ENCODE results near the gene PRKCA. TPM values are rescaled to one million over a fixed set of nuclear protein-coding genes. Genes with fewer than 3 reads are reported as not detected.
"Not testable (repeated sequence)": the region's sequence is repeated elsewhere in the genome, so short reads cannot be mapped to it uniquely, and the experiment has no call there.

The PRKCA gene
- total RNA-seq, 1 experiment from 2014 or later = 12.7 TPM

DNA sequence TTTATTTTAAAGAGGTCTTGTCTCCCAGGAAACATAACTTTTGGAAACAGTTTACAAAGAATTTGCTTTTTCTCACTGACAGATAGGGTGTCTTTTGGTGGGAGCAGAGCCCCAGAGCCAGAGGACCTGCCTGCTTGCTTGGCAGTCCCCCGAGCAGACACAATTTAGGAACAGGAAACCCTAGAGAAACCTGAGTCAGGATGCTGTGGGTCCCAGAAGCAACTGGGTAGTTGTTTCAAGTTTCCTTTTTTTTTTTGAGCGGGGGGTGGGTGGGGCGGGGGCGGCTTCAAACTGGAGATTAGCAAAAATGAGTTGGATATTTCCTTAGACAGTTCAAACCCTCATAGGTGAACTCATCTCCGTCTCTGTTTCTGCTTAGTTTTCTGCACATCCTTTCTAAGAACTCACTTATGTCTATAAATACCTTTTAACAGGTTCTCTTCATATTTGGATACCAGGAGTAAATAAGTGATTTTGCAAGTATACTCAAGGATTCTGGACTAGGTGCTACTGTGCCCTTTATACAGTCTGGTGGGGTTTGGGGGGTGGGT, 135.1 kb downstream of the PRKCA start:
- no peak for DNase-seq (ENCODE audit: low spot score)

DNA sequence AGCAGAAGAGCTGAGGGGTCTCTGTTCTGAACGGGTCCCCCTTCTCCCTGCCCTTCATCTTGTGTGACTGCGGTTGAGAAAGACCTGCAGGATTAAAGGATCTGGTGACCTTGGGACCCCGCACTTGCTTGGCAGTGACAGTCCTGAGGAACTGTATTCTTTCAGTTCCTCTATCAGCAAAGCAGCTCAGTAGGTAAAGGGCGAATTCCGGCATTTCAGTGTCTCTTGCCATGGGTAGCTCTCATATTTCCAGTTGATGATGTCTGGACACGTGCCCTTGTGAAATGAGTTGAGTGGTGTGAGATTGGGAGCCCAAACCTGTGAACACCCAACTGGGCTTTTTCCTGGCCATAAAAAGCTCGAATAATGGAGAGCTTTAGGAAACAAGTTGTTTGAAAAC, 135.7 kb downstream of the PRKCA start:
- no peak for DNase-seq (ENCODE audit: low spot score)

DNA sequence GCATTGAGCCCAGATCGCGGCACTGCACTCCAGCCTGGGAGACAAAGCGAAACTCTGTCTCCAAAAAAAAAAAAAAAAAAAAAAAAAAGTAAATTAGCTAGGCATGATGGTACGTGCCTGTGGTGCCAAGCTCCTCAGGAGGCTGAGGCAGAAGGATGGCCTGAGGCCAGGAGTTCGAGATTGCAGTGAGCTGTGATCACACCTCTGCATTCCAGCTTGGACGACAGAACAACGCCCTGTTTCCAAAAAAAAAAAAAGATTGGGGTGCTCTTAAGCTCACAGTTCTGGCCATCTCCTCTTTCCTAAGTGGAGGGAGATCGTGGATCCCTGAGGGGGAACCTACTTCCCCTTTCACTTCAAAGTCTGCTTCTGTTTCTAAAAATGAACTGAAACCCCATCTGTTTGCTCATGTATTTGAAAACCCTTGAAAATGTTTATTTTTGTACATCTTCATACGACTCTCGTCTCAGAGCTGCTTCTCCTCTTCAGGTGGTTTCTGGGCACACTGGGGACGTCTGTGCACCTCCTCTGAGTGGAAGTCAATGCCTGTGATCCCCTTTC, 138.8 kb downstream of the PRKCA start:
- DNase-seq (ENCODE audit: low spot score) = no peak

DNA sequence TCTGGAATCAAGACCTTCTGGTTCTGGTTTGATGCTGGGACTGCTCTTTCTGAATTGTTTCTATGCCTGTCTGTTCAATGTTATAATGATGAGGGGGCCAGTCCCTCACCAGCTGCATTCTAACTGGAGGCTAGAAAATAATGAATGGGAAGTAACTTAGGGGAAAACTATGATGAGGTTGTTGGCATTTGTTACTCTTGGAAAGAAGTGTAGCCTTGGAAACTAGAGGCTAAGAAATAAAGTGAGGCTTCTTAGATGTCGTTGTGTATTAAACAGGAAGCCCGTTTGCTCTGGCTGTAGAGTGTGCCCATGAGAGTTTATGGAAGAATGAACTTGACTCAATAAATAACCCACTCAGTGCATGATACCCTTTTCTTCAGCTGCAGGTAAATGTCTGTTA, 140.8 kb downstream of the PRKCA start:
- DNase-seq (ENCODE audit: low spot score) = no peak

DNA sequence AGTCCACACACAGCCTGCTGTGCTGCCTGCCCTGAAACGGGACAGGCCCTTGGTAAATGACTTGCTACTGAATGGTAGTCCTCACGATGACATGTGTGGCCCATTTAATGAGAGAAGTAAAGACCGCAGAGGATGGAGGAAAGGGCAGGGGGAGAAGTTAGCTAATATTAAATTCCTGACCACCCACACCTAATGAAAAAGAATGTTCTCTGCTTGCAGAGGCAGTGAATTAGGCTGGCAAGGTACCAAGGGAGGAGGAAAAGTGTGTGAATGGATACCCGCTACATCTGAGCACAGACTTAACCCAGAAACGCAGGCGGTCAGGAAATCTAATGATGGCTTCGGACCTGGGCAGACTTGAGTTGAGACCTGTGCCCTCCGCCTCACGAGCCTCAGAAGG, 141.2 kb downstream of the PRKCA start:
- DNase-seq (ENCODE audit: low spot score) = no peak

DNA sequence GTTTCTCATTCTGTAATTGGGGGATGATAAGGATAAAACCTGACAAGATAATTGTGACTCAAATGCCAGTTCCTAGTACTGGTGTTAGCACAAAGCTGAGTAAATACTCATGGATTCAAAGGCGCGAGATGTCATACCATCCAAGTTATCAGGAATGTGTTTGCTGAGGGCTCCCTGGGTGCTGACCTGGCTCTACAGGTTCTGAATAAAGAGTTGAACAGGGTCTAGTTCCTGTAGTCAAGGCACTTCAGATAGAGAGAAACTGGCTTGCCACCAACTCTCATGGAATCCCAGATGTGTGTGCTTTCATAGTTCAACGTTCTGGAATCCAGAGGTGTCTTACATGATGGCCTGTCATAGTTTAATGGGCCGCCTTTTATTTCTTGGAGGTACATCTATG, 141.6 kb downstream of the PRKCA start:
- DNase-seq (ENCODE audit: low spot score) = no peak

DNA sequence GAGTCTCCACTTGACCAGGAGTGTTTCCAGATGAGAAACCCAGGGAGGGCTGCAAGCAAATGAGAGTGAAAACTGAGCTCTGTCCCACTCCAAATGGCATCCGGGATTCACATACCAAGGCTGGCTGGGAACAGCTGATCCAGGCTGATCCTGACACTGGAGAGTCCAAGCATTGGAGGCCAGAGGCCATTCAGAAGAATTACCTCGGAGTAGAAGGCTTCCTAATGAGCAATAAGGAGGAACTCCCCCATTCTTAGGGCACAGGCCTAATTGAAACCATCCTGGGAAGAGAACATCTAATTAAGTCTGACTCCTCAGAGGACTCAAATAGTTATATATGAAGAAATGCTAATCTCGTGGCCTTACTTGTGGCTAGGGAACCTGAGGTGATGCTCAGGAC, 142.8 kb downstream of the PRKCA start:
- DNase-seq (ENCODE audit: low spot score) = no peak

DNA sequence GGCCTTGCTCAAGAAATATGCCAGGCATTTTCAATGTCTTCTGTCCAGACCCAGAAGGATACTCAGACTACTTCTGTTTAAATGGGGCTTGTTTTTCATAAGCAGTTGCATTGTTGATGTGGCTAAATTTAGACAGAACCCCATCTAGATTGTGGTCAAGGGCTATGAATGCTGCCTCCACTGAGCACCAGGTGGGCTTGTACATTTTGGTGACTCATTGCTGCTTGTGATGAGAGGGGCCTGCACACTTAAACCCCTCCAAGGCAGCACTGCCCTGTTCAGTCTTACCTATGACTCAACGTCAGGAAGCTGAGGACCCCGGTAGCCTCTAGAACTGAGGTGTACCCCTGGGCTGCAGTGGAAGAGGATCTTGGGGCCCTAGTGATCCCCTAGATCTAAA, 144.0 kb downstream of the PRKCA start:
- no peak for DNase-seq (ENCODE audit: low spot score)

DNA sequence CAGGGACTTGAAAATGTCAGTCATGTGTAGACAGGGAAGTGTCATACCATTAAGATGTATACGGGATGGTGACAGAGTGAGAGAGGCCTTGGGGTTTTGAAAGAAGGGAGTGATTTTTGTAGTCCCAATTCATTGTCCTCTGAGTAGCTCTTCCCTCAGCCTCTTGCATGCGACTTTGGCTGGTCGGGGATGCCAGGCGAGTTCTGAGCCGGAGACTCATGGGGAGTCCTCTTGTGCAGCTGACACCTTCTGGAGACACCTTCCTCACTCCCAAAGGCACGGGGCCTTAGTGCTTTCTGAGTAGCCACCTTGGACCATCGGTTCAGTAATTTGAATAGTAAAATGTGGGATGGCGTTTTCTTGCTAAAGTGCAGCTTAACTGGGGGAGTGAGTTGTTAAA, 144.7 kb downstream of the PRKCA start:
- DNase-seq (ENCODE audit: low spot score) = no peak

DNA sequence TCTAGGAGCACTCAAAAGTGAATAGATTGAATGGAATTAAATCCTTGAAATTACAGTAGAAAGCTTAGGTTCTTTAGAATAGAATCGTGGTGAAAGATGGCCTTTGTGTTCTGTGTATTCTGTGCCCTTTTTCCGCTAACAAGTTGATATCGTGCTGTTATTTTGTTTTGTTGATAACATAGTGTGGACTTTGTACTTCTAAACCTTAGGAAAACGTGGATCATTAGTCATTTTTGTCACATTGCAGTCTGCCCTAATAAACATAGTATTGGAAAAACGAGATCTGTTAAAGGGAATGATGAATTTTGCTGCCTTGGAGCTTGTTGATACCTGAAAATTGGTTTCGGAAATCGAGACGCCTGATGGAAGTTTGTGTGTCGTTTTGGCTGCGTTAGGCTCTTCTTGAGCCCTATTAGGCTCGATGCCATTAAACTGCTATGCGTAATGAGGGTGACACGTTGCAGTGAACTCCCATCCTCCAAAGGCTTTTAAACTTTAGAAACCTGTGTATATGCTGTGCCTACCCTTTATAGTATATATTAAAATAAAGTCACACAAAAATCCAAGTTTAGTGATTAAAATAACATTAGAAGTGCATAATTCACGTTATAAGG, 145.7 kb downstream of the PRKCA start:
- DNase-seq (ENCODE audit: low spot score) = no peak

DNA sequence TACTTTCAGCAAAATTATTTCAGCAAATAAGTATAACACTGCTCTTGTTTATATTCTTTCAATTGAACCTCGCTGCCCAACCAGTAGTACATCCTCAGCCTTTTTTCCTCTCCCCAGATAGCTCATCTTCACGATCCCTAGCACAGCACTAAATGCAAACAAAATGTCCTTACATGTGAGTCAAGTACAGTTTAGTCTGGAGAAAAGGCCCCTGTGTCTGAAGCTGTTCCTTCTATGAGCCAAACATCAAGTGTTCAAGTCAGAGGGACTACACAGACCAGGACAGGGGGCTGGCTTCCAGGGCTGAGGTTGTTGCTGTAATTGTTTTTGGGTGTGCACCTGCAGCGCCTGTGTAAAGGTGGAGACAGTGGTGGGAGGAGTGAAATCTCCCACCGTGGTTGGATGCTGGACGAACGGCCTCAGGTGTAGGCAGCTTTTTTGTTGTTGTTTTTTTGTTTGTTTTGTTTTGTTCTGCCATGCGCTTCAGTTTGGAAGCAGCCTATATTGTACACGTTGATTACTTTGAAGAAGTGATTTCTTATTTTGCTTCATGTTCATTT, 147.1 kb downstream of the PRKCA start:
- no peak for DNase-seq (ENCODE audit: low spot score)

DNA sequence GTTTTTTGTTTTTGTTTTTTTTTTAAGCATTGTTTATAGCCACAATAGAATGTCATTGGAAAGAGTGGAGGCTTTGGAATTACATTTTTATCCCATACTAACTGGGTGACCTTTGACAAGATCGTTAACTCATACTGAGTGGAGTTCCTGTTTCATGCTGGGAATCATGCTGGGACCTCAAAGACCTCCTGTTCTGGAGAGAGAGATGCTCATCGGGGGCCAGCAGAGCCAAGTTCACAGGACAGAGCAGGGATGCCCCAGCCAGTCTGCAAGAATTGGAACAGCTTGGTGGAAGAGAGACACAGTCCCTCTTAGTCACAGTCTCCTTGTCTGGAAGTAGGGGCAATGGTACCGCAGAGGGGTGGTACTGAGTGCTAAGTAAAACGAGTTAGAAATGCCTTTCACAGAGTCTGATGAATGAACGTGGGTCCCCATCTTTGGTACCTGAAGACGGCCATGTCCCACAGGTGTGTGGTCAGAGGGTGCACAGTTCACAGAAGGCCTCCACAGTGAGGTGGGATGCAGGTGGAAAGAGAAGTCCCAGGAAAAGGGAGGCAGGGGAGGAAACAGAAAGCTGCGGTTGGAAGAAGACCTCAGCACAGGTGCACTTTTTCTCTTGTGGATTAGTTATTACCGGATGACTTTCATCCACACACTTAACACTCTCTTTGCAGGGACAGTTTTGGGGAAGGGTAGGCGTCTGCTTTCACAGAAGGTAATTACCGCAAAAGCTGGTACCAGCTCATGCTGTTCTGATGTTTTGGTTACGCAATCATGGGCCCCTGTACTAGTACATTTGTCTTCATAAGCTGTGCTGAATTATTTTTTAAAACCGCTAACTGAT, 147.8 kb downstream of the PRKCA start:
- no peak for DNase-seq (ENCODE audit: low spot score)

DNA sequence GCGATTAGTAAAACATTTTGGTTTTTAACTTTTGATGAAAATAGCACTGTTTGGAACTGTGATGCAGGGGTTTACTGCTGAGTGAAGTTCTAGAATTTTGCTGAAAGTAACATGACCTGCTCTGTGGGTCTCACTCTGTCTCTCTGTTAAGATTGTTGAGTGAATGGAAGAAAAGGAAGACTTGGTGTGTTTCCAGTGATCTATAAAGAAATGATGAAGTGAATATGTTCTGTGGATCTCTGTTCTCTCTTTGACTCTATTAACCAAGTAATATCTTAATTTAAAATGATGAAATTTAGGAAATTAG, 148.4 kb downstream of the PRKCA start:
- DNase-seq (ENCODE audit: low spot score) = no peak

DNA sequence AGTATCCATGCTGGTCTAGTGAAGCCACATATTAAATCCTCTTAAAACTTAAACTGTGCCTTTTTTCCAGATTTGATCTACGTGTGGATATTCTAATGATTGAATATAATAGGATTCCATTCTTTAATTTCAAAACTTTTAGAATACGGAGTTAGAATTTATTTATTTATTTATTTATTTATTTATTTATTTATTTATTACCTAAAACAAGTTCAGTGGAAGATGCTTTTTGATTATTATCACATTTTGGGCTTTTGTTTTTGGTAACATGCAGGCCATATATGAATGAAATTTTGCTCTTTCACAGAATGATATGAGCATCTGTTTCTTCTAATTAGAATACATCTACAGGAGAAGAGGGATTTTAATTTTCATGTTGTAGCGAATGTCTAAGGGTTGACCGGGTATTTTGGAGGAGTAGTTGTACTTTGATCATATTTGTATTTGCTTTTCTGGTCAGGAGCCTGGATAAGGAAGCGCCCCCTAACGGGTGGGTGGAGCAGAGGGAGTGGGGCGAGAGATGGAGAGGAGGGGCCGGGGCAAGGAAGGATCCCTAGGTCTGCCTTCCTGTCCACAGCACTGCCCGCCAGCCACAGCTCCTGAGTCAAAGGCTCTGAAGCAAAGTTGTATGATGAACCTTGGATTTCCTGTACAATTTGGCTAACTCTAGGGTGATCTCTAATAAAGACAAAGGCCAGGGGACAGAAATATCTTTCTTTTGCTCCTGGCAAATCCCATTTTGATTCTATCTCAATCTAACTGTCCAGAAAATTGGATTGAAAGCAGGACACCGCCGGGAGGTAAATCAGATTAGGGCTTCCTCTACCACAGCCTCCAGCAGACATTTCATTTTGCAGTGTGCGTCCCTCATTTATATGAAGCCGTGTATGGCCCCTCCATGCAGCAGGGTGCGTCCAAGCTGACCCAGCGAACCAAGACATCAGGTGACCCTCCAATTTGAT, 149.1 kb downstream of the PRKCA start:
- DNase-seq (ENCODE audit: low spot score) = no peak

DNA sequence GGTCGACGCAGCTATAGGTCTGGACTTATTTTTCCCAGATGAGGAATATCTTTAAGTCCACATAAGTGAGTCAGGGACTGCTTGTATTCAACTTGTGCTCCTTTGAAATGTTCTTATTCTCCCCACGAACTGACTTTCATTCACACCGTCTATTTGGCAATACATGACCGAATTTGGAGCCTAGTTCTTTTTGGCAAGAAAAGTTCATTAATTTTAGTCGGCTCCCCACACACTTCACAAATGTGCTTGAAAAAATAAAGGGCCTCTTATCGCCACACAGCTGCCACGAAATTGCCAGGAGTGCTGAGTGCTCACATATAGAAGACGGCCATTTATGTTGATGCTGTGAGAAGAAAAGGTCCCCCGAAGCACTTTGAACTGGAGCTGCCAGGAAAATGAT, 152.6 kb downstream of the PRKCA start:
- no peak for DNase-seq (ENCODE audit: low spot score)

DNA sequence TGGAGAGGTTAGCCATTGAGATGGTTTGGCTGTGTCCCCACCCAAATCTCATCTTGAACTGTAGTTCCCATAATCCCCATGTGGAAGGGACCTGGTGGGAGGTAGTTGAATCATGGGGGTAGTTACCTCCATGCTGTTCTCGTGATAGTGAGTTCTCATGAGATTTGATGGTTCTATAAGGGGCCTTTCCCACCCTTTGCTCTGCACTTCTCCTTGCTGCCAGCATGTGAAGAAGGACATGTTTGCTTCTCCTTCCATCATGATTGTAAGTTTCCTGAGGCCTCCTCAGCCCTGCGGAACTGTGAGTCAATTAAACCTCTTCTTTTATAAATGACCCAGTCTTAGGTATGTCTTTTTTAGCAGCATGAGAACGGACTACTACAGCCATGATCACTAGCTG, 155.1 kb downstream of the PRKCA start:
- DNase-seq (ENCODE audit: low spot score) = not testable (repeated sequence)

DNA sequence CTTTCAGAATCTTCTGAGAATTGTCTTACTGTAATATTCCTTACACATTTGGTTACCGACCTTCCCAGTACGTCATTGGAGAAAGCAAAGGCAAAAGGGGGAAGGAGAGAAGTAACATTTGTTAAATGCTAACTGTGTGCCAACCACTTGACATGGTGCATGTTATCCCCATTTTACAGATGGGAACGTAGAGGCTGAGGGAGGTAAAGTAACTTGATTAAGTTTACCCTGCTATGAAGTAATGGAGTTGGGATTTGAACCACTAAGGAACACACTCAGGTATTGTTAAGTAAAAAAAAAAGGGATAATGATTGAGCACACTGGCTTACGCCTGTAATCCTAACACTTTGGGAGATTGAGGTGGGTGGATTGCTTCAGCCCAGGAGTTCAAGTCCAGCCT, 156.4 kb downstream of the PRKCA start:
- DNase-seq (ENCODE audit: low spot score) = no peak

DNA sequence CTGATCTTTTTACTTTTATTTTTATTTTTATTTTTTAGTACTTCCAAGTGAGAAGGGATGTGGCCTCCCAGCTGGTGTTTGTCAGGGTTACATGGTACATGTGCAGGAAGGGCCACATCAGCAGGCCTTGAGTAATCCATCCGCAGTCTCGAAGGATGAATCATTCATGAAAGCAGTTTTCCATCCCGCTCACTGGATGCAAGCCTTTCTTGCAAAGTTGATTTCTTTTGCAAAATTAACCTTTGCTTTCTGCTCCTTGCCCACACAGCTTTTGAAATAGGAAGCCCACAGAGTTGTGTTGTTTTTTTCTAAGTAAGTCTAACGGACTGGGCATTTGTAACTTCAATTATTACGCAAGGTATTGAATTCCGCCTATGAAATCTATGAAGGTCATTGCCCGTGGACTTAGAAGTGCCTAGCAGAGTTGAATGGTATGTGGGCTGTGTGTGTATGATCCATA, 157.4 kb downstream of the PRKCA start:
- peak; percentile 96 for DNase-seq (ENCODE audit: low spot score)

DNA sequence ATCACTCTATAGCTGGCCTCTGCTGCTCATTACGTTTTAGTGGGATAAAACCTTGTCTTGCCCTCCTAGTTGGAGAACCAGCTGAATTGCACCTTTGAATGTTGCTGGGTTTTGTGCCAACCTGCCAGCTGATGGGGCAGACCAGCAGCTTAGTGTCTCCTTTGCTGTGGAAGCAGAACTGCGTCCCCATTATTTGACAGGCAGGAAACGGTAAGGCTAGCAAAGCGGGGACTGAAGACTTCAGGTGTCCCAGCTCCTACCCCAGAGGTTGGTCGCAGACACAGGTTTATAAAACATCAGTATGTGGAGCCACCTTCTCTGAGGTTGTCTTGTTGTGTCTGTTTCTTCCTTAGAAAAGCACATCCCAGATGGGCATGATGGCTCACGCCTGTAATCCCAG, 158.1 kb downstream of the PRKCA start:
- DNase-seq (ENCODE audit: low spot score) = no peak

DNA sequence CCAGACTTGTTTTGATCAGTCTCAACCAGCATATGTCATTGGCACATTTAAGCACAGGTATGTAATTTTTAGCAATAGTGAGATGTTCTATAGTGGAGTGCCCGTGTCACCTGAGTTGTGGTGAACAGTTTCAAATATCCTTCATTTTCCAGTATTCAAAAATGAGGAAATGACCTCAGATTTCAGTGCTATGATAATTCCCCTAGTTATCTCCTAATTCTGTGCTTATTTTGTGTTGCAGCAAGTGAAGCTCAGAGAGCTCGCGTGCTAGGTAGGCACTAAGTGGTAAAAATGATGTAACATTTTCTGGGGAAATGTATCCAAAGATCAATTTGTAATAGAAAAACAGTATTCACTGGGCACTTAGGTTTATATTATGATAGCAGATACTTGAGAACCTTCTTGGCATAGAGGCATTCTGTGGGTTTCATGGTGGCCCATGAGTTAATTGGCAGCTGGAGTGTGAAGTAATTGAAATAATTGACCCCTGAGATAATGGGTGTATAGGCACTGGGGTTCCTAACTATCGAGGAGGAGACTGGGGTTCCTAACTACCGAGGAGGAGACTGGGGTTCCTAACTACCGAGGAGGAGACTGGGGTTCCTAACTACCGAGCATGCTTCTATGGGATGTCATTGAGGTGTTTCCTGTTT, 159.1 kb downstream of the PRKCA start:
- DNase-seq (ENCODE audit: low spot score) = no peak

DNA sequence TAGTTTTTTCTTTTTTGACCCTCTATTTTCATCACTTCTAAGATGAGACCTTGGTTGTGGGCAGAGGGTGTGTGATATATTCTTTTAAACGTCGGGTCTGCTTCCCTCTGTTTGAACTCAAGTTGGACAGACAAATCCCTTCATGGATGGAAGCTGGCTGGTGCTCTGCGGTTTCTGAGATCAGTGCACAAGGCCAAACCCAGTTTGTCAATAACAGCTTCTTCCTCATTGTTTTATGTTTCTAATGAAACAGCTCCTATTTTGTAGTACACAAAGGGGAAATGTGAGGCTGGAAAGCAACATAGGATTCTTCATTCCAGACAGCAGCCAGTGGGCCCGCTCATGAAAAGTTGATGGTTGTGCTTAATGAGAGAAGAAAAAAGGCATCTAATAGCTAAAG, 159.6 kb downstream of the PRKCA start:
- DNase-seq (ENCODE audit: low spot score) = no peak
